Measurements from ENCODE around the gene JAZF1. TPM values are rescaled to one million over a fixed set of nuclear protein-coding genes. Genes with fewer than 3 reads are reported as not detected.

Gene JAZF1
- total RNA-seq, 1 experiment from 2014 or later, result 1.5 TPM

- Histone ChIP-seq H3K36me3 (ENCODE audit: insufficient read depth, low read length, poor library complexity, severe bottlenecking) (no peaks in the 10 kb centered on the region), H3K27me3 (replicated peaks; ENCODE audit: insufficient read depth, low read depth, low read length, poor library complexity) (no peaks in the 10 kb centered on the region), H3K9me3 (ENCODE audit: low read depth, low read length, poor library complexity, severe bottlenecking) (no peaks in the 10 kb centered on the region), H3K4me3 (ENCODE audit: low read depth, low read length, poor library complexity, severe bottlenecking) (no peak overlapping the region), H3K27ac (ENCODE audit: low read depth, low read length, poor library complexity, severe bottlenecking) (no peak overlapping the region), H3K4me1 (ENCODE audit: insufficient read depth, low read length, poor library complexity, severe bottlenecking) (no peaks in the 10 kb centered on the region)
- POLR2A ChIA-PET (ENCODE audit: low non-redundant PET), result no interaction called here
- CTCF ChIA-PET, result no interaction called here
- intact Hi-C loops (cut with micrococcal nuclease; ENCODE audit: unreplicated experiment), result no loop called here
- no TSS peak for BruUV-seq (replicated peaks)
- TF ChIP-seq EZH2 (IDR thresholded peaks at IDR 0.05; ENCODE audit: borderline replicate concordance, low read depth, low read length, poor library complexity, severe bottlenecking) (no peak), CTCF (conservative IDR thresholded peaks at IDR 0.05; ENCODE audit: low read depth, low read length) (no peak)
- DNase-seq (ENCODE audit: low spot score), result no peak
Observed at GRCh38 chr7:28226003-28226402, 45.4 kb upstream of the JAZF1 start.

- H3K27ac ChIP-seq (ENCODE audit: low read depth, low read length, poor library complexity, severe bottlenecking), result no peak overlapping the region
- ChIA-PET CTCF (no interaction called here), POLR2A (ENCODE audit: low non-redundant PET) (no interaction called here)
- H3K4me1 ChIP-seq (ENCODE audit: insufficient read depth, low read length, poor library complexity, severe bottlenecking), result no peaks in the 10 kb centered on the region
- H3K27me3 ChIP-seq (replicated peaks; ENCODE audit: insufficient read depth, low read depth, low read length, poor library complexity), result no peaks in the 10 kb centered on the region
- BruUV-seq (replicated peaks), result no TSS peak
- intact Hi-C loops (cut with micrococcal nuclease; ENCODE audit: unreplicated experiment), result no loop called here
- TF ChIP-seq CTCF (conservative IDR thresholded peaks at IDR 0.05; ENCODE audit: low read depth, low read length) (no peak), EZH2 (IDR thresholded peaks at IDR 0.05; ENCODE audit: borderline replicate concordance, low read depth, low read length, poor library complexity, severe bottlenecking) (no peak)
- no peaks in the 10 kb centered on the region for H3K9me3 ChIP-seq (ENCODE audit: low read depth, low read length, poor library complexity, severe bottlenecking)
- DNase-seq (ENCODE audit: low spot score), result no peak
- no peaks in the 10 kb centered on the region for H3K36me3 ChIP-seq (ENCODE audit: insufficient read depth, low read length, poor library complexity, severe bottlenecking)
- H3K4me3 ChIP-seq (ENCODE audit: low read depth, low read length, poor library complexity, severe bottlenecking), result no peak overlapping the region
Observed at GRCh38 chr7:28225576-28225975, 45.0 kb upstream of the JAZF1 start.

- intact Hi-C loops (cut with micrococcal nuclease; ENCODE audit: unreplicated experiment), result no loop called here
- Histone ChIP-seq H3K27me3 (replicated peaks; ENCODE audit: insufficient read depth, low read depth, low read length, poor library complexity) (no peaks in the 10 kb centered on the region), H3K36me3 (ENCODE audit: insufficient read depth, low read length, poor library complexity, severe bottlenecking) (no peaks in the 10 kb centered on the region), H3K4me3 (ENCODE audit: low read depth, low read length, poor library complexity, severe bottlenecking) (no peak overlapping the region), H3K27ac (ENCODE audit: low read depth, low read length, poor library complexity, severe bottlenecking) (no peak overlapping the region), H3K9me3 (ENCODE audit: low read depth, low read length, poor library complexity, severe bottlenecking) (no peaks in the 10 kb centered on the region), H3K4me1 (ENCODE audit: insufficient read depth, low read length, poor library complexity, severe bottlenecking) (no peaks in the 10 kb centered on the region)
- DNase-seq (ENCODE audit: low spot score), result no peak
- ChIA-PET POLR2A (ENCODE audit: low non-redundant PET) (no interaction called here), CTCF (no interaction called here)
- TF ChIP-seq EZH2 (IDR thresholded peaks at IDR 0.05; ENCODE audit: borderline replicate concordance, low read depth, low read length, poor library complexity, severe bottlenecking), result no peak
- no peak for TF ChIP-seq CTCF (conservative IDR thresholded peaks at IDR 0.05; ENCODE audit: low read depth, low read length)
- BruUV-seq (replicated peaks), result no TSS peak
Observed at GRCh38 chr7:28224675-28225074, 44.1 kb upstream of the JAZF1 start.
